Measurements from ENCODE around the gene RNF166.

The RNF166 gene

DNA sequence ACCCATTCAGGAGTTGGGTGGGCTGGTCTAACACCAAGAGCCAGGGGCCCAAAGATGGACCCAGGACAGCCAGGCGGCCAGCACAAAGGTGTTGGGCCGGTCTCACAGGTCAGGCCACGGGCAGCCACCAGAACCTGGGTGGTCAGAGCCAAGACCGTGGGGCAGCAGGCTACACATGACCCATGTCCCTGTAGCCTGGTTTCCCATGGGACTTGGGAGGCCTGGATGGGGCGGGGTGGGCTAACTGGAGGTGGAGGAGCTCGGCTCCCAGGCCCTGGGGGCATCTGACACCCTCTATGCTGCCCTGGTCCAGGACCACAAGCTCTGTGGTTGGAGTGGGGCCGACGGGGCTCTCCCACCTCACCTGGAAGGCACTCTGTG is 17.3 kb upstream of the RNF166 start:
- no peak for DNase-seq

DNA sequence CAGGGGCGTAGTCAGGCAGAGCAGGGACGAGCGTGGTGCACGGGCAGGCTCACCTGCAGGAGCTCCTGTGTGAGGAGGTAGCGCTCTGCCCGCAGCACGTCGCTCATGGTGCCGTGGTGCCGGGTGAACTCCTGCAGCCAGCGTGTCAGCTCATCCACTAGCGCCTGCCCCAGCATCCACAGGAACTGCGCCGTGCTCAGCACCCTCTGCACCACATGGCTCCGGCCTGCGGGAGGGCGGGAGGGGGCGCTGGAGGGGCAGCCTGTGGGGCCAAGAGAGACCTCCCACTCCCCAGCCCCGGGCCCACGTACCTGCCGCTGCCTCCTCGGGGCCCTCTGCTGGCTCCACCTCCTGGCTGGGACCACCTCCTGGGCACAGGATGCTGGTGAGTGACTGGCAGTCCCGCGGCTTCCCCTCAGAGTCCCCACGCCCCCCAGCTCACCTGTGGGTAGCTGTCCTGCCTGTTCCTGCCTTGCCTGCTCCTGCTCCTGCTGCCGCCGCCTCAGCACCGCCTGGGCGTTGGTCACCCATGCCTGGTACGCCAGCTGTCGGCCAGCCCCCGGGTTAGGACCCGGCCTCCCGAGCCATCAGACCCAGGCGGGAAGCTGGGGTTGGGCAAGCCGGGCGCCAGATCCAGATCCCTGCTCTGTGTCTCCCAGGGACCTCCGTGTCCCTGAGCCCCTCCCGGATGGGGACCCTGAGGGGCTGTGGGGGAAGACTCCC is 16.7 kb upstream of the RNF166 start:
- no peak for DNase-seq

DNA sequence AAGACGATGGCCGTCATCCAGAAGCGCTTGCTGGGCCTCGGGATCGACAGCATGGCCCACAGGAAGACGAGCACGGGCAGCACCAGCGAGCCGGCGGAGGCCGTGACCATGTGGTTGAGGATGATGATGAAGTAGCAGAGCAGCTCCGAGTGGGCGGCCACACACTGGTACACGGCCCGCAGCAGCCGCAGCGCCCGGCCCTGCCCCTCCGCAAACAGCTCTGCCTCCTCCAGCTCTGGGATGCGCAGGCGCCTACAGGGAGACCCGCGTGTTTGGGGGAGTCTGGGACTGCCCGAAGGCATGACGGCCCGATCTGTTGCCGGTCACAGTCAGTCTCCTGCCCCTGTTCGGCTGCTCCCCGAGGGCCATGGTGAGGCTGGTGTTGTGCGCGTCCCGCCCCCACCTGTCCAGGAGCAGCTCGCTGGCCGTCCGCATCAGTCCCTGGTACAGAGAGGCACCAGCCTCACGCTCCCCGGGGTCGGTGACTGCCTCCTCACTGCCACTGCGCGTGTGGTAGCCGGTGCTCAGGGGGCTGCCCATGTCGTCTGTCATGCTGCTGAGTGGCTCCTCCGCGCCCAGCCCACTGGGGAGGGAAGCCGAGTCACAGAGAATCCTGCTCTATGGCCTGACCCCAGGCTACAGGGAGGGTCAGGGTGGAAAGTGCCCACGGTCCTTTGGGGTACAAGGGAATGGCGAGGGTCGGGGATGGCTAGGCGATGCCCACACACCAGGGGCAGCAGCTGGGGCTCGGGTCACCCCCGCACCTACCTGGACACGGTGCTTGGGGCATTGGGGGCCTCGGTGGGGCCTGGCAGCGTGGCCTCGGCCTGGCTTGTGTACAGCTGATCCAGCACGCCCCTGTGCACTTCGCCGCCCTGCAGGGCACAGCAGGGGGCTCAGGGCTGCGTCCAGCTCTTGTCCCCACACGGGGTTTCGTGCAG is 15.9 kb upstream of the RNF166 start:
- DNase-seq, result no peak

DNA sequence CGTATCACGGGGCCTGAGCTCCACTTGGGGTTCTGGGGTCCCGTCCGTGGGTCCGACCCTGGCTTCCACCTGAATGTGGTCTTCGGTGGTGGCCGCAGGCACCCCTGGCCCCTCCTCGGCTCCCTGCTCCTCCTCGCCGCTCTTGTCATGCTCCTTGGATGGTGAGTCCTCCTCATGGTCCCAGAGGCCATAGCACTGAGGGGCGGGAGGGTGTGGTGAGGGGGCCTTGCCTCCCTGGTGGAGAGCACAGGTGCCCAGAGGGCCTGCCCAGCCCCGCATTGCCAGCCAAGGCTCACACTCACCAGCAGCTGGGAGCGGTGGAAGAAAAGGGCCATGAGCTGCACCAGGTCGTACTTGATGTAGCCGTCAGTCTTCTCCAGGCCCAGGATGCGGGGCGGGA is 15.0 kb upstream of the RNF166 start:
- no peak for DNase-seq

- no peak for DNase-seq
Measured at GRCh38 chr16:88720396-88720970, 14.3 kb upstream of the RNF166 start.

DNA sequence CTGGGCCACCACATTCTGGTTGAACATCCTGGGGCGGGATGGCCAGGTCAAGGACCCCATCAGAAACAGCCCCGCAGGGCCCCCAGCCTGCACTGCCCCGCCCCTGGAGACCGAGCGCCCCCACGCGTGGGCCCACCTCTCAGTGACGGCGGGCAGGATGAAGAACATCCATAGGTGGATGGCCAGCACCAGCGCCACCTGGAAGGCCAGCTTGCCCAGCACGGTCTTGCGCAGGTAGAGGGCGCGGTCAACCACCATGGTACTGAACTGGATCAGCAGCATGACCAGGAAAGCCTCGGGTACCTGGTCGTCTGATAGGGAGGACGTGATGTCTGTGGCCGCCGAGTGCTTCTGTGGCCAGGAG is 13.7 kb upstream of the RNF166 start:
- no peak for DNase-seq

- DNase-seq, result no peak
Measured at GRCh38 chr16:88719267-88719932, 13.2 kb upstream of the RNF166 start.

GRCh38 chr16:88718178-88718577 is 12.0 kb upstream of the RNF166 start:
- no peak for DNase-seq

DNA sequence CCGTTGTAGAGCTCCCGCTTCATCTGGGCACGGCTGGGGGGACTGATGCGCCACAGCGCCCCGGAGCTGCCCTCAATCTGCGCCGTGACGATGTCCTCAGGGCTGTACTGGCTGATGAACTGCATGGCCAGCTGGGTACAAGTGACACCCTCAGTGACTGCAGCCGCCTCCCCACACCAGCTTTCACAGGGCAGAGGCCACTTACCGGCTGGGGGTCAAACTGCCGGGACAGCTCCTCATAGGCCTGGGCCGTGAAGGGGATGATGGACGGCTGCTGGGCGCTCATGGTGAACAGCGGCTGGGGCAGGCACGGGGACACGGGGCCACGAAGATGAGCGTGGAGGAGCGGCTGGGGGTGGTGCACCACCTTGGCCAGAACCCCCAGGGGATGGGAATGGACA is 10.4 kb upstream of the RNF166 start:
- no peak for DNase-seq

- DNase-seq, result no peak
Measured at GRCh38 chr16:88716201-88716600, 10.0 kb upstream of the RNF166 start.

DNA sequence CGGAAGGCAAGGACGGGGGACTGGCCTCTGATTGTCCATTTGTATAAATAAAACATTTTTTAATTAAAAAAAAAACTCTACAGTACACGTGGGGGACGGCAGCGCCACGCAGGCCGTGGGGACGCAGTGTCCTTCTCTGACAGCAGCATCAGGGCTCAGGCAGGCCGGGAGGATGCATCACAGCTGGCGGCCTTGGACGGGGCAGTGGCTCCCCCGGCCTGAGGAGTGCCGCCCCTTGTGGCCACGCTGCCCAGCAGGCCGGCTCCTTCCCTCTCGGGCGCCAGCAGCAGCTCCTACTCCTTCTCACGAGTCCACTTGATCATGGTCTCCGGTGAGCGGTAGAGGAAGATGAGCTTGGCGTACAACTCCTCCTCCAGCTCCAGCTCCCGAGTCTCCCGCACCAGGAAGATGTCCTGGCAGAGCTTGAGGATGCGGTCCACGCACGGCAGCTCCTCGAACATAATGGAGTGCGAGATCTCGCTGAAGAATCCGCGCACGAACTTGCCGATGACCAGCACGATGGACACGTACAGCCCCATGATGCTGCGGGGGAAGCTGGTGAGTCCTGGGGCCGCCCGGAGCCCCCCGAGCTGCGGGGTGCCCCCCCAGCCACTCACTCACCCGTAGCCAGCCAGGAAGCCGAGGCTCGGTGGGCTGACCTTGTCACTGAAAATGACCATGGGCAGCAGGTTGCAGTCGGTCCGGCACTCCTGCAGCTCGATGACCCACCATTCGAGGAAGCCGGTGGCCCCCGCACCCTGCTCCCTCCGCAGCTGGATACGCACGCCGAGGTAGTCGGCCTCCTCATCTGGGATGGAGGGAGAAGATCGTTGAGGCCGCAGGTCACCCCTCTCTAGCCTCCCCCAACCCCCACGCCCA is 9.3 kb upstream of the RNF166 start:
- no peak for DNase-seq

GRCh38 chr16:88714420-88715302 is 8.5 kb upstream of the RNF166 start:
- DNase-seq, result no peak

GRCh38 chr16:88713568-88714419 is 7.6 kb upstream of the RNF166 start:
- no peak for DNase-seq

DNA sequence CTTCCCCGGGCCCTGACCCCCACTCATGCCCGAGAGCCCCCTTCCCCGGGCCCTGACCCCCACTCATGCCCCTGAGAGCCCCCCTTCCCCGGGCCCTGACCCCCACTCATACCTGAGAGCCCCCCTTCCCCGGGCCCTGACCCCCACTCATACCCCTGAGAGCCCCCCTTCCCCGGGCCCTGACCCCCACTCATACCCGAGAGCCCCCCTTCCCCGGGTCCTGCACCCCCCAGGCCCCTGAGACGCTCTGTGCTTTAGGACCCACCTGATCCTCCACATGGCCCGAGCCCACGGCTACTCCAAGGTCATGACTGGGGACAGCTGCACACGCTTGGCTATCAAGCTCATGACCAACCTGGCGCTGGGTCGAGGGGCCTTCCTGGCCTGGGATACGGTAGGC is 6.8 kb upstream of the RNF166 start:
- DNase-seq, result no peak

DNA sequence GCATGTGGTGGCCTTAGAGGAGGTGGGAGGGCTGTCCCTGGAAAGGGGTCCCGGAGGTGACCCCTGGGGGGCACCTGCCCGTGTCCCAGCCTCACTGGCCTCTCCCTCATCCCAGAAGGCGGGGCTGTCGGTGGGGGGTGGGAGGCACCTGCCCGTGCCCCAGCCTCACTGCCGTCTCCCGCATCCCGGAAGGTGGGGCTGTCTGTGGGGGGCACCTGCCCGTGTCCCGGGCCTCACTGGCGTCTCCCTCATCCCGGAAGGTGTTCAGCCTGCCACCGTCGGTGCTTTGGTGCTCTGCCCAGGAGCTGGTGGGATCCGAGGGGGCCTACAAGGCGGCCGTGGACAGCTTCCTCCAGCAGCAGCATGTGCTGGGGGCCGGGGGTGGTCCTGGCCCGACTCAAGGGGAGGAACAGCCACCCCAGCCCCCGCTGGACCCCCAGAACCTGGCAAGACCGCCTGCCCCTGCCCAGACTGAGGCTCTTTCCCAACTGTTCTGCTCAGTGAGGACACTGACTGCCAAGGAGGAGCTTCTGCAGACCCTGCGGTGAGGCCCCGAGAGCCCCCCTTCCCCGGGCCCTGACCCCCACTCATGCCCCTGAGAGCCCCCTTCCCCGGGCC is 6.3 kb upstream of the RNF166 start:
- no peak for DNase-seq

DNA sequence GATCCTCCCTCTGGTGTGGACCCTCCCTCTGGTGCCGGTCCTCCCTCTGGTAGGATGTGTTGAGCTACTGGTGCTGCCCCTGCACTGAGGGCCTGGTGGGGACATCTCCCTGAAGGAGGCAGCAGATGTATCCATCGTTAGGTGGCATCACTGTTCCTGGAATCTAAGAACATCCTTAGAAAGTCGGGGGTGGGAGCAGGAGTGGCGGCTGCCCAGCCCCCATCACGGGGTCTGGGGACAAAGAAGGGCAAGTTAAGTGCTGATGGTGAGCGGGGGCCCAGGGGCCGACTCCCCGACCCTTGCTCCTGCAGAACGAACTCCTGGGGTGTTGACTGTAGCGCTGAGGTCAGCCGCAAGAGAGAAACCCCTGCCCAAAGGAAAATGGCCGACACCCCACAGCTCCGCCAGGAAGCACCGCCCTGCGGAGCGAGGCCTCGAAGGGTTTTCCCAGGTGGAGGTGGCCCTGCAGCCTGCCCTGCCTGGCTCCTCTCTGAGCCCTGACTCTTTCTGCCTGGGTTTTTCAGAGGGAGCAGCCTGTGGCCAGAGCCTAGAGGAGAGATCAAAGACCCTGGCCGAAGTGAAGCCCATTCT is 5.6 kb upstream of the RNF166 start:
- DNase-seq, result no peak

DNA sequence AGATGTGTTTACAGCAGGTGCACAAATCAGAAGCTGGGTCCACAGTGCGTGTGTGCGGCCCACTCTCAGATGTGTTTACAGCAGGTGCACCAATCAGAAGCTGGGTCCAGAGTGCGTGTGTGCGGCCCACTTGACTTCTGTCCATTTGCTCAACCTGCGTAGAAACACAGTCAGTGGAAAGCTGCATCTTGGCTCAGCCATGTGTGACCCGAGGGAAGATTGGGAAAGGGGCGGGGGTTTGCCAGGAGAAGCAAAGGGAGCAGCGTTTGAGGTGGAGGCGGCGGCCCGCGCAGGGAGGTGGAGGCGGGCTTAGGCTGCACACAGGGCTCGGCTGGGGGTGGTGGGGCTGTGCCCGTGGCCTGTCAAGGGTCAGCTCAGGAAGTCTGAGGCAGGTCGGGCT is 4.3 kb upstream of the RNF166 start:
- DNase-seq, result no peak

- DNase-seq, result no peak
Measured at GRCh38 chr16:88706965-88707826, 988 bp upstream of the RNF166 start.

Data from activated CD4-positive, alpha-beta T cell treated with anti-CD3 and anti-CD28 coated beads, Interleukin-2, amount 50 U/mL, for 1 hour (primary cell).